Stomach (tissue), 4 donors: ENCODE measurements around the gene FLRT1.

ENCODE experiments used
- CTCF ChIP-seq, 7 experiments: fragments of 450-650 bp in 4 of 7; fragments of 200-600 bp in 3 of 7; sonication (generic) in 3 of 7; IDR thresholded peaks; one replicate each; pipeline ENCODE4 v1.5.1; 2016 to 2019; ENCODE audit warnings: antibody characterized with exemption in 7 of 7, control low read depth in 2 of 7, mild to moderate bottlenecking in 1 of 7
- POLR2AphosphoS5 ChIP-seq, 3 donors: sonication (generic); formaldehyde crosslinking; IDR thresholded peaks; one replicate each; pipeline ENCODE4 v1.6.1; 2016; ENCODE audit warnings: antibody characterized with exemption in 3 of 3

GRCh38 chr11:63999349-64000025, 36.2 kb upstream of the FLRT1 start:
- TF ChIP-seq CTCF (IDR thresholded peaks at IDR 0.05) (peak in 1 of 7 experiments; percentile 5), POLR2AphosphoS5 (IDR thresholded peaks at IDR 0.05) (peak in 1 of 3 donors; percentile 7)
